Activated naive CD8-positive, alpha-beta T cell treated with anti-CD3 and anti-CD28 coated beads for 36 hours (primary cell): Measurements from ENCODE around the gene MYO1G. TPM values are rescaled to one million over a fixed set of nuclear protein-coding genes. Genes with fewer than 3 reads are reported as not detected.
A peak's percentile ranks its signal among the peaks of the same experiment; 100 is the strongest.
"Not testable (repeated sequence)": the region's sequence is repeated elsewhere in the genome, so short reads cannot be mapped to it uniquely, and the experiment has no call there.

Source experiments
- DNase-seq: peaks from one replicate; pipeline ENCODE4 v3.0.0; 2021
- H3K27ac Mint-ChIP-seq: one replicate; pipeline ENCODE4 v1.8.0; 2022; ENCODE audit warnings: mild to moderate bottlenecking, moderate library complexity, mixed read lengths
- H3K27me3 Mint-ChIP-seq: one replicate; pipeline ENCODE4 v1.8.0; 2022; ENCODE audit warnings: mild to moderate bottlenecking, mixed read lengths
- H3K36me3 Mint-ChIP-seq: one replicate; pipeline ENCODE4 v1.8.0; 2021; ENCODE audit warnings: mild to moderate bottlenecking, mixed read lengths
- H3K4me1 Mint-ChIP-seq: one replicate; pipeline ENCODE4 v1.8.0; 2021; ENCODE audit warnings: mixed read lengths
- H3K4me3 Mint-ChIP-seq: one replicate; pipeline ENCODE4 v1.8.0; 2022; ENCODE audit warnings: mild to moderate bottlenecking, moderate library complexity, mixed read lengths
- H3K9me3 Mint-ChIP-seq: one replicate; pipeline ENCODE4 v1.8.0; 2022; ENCODE audit warnings: mixed read lengths
- total RNA-seq, 2 experiments: library from RNA; stranded (reverse); gene quantifications; one replicate each; pipeline ENCODE4 v1.2.3, GENCODE V29; 2021

The MYO1G gene
- total RNA-seq, 2 experiments from 2014 or later, result 302 to 306 TPM

DNA sequence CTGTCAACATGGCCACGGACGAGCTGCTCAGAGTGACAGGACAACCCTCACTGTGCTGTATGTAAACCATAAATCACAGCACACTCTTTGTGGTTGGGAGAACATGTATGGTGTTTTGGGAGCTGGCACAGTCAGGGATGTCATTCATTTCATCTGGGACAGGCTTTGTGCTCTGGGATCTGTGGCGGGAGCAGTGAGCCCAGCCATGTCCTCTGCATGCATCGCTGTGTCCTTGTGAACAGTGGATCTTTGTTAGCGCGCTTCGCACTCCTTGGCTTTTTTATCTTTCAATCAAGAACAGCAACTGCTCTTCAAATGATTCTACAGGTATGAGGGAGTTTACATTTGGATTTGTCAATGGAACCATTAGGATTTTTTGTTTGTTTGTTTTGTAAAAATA lies 28.3 kb upstream of the MYO1G start:
- H3K4me3 Mint-ChIP-seq, result no peak overlapping the region
- H3K9me3 Mint-ChIP-seq, result no peaks in the 10 kb centered on the region
- H3K4me1 Mint-ChIP-seq, result peaks cover 56% of the 10 kb centered on the region
- H3K36me3 Mint-ChIP-seq, result peaks cover 30% of the 10 kb centered on the region
- H3K27me3 Mint-ChIP-seq, result no peaks in the 10 kb centered on the region
- DNase-seq, result no peak
- peak overlapping the region; percentile 0 for H3K27ac Mint-ChIP-seq

DNA sequence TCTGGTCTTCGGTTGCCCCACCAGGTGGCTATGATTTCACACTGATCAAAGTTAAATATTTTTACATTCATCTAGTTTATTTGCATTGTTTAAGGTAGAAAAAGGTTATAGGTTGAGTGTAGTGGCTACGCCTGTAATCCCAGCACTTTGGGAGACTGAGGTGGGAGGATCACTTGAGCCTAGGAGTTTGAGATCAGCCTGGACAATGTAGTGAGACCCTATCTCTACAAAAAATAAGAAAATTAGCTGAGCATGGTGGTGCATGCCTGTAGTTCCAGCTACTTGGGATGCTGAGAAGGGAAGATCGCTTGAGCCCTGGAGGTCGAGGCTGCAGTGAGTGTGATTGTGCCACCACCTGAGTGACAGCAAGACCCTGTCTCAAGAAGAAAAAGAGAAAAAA lies 25.0 kb upstream of the MYO1G start:
- H3K4me1 Mint-ChIP-seq, result peaks cover 54% of the 10 kb centered on the region
- no peak overlapping the region for H3K27ac Mint-ChIP-seq
- no peak overlapping the region for H3K4me3 Mint-ChIP-seq

DNA sequence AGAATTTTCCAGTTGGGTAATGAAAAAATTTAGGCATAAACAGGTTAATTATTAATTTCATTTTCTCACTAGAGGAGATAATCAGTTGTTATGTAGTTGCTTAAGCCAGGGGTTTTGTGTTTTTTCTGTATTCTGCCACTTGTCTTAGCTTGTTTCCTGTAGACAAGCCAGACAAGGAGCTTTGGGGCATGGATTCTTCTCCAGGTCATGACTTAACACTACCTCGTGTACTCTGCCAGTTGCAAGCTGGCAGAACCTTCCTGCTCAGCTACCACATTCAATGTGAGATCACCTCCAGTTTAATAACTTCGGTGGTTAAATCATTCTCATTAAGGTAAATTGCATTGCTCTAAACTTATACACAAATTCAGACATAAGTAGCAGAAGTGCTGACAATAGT lies 23.0 kb upstream of the MYO1G start:
- H3K27me3 Mint-ChIP-seq, result no peaks in the 10 kb centered on the region
- H3K27ac Mint-ChIP-seq, result peak overlapping the region; percentile 95
- peaks cover 22% of the 10 kb centered on the region for H3K36me3 Mint-ChIP-seq
- no peak for DNase-seq
- peak overlapping the region; percentile 90 for H3K4me3 Mint-ChIP-seq
- H3K9me3 Mint-ChIP-seq, result no peaks in the 10 kb centered on the region
- peaks cover 48% of the 10 kb centered on the region for H3K4me1 Mint-ChIP-seq

More for the DNA sequence above, 25.0 kb upstream of the MYO1G start:
- no peak for DNase-seq
- peaks cover 27% of the 10 kb centered on the region for H3K36me3 Mint-ChIP-seq
- no peaks in the 10 kb centered on the region for H3K9me3 Mint-ChIP-seq
- no peaks in the 10 kb centered on the region for H3K27me3 Mint-ChIP-seq

DNA sequence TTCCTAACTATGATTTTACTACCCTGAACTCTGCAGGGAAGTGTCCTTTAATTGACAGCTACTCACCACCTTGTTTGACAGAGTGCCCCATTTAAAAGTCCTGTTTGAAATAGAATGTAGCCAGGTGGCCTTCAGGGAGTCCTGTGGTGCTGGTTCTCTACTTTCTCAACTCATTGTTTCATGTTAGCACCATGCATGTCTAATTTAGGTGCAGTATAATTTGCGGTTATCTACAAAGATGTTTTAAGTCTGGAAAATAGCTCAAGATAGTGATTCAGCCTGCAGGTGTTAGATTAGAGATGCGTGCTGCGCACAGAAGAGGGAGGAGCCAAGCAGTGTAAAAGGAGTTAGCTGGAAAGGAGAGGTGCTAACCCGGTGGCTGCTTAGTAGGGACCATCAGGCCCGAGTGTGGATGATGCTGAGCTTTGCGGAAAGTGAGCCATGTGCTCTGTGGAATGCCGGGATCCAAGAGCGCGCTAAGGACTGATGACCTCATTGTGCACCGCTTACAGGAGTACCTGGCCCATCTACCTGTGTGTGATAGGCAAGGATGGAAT lies 22.4 kb upstream of the MYO1G start:
- Mint-ChIP-seq H3K27me3 (no peaks in the 10 kb centered on the region), H3K27ac (peak overlapping the region; percentile 95), H3K9me3 (no peaks in the 10 kb centered on the region), H3K36me3 (peaks cover 22% of the 10 kb centered on the region), H3K4me1 (peaks cover 45% of the 10 kb centered on the region), H3K4me3 (peak overlapping the region; percentile 90)
- peak; percentile 71 for DNase-seq

DNA sequence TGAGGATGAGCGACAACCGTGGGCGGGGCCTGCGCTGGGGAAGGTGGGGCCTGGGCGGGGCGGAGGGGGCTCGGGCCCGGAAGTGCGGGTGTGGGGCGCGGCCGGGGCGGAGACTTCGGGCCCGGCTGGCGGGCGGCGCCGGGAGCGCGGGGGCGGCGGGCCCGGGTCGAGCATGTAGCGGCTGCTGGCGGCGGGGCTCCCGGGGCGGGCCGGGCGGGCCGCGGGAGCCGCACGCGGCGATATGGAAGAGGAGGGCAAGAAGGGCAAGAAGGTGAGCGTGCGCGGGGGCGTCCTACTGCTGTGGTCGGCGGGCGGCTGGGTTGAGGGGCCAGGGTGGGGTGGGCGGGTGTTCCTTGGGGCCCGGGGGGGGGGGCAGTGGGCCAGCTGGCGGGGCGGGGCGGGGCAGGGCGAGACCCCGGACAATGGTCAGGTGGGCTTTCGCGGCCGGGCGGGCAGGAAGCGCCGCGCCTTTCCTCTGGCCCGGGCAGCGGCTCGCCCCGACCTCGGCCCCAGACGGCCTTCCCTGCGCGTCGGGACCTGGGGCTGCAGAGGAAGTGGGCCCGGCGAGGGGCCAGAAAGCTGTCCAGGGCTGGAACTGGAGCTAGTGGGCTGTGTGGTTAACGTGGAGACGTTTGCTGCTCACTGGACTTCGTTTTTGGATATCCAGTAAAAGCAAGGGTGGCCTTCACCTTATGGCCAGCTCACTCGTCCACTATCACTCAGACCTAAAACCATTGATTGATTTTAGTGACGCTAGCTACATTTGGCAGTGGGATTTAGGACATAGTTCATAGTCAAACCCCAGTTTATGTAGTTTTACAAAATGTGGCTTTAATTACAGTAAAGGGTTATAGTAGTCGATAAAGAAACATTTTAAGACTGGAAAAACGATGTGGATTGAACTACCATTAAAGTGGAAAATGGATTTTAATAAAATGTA lies 21.5 kb upstream of the MYO1G start, which contains the start of gene CCM2:
TSS of gene CCM2 (plus strand) at position 109 of the 940 bp plus-strand sequence. CDS start at position 242, 133 bp downstream.
- Mint-ChIP-seq H3K4me3 (peak within 1 kb of the TSS; percentile 90), H3K4me1 (peaks cover 45% of the 10 kb centered on the region), H3K27ac (peak within 1 kb of the TSS; percentile 95), H3K9me3 (no peaks in the 10 kb centered on the region), H3K27me3 (no peaks in the 10 kb centered on the region), H3K36me3 (peaks cover 16% of the 10 kb centered on the region)
- no peak for DNase-seq

DNA sequence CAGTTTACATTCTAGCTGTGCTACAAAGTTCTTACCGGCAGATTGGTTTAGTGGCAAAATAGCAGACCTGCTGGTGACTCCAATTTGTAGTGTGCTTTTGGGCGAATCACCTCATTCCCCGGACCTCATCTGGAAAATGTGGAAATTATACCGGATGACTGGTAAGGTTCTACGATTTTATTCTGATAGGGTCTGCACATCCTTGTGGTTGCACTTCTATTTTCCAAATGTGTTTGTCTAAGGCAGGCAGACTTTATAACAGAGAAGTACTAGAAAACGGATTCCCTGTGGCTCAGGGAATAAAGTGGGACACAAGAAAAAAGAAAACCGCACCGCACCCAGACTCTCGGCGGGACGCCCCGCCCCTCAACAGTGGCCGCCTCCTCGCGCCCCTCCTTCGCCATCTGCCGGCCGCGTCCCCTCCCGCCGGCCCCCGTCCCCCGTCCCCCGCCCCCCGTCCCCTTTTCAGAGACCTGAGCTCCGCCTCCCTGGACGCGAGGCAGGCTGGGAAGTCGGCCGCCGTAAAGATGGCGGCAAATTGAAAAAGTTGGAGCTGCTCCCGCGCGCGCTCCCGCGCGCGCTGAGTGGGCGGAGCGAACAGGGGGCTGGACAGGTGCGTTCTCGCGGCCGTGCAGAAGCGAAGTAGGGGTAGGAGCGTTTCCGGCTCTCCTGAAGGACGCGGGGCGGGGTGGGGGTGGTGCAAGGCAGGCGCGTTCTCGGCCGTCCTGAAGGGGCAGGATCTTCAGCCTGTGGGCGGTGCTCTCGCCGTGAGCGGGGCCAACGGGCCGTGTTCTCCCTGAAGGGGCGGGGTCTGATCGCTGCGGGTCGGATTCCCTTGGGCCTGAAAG lies 20.7 kb upstream of the MYO1G start:
- Mint-ChIP-seq H3K27me3 (no peaks in the 10 kb centered on the region), H3K4me3 (peak overlapping the region; percentile 90), H3K4me1 (peaks cover 47% of the 10 kb centered on the region), H3K27ac (peak overlapping the region; percentile 93), H3K36me3 (peaks cover 16% of the 10 kb centered on the region), H3K9me3 (no peaks in the 10 kb centered on the region)
- DNase-seq, result peak; percentile 100

DNA sequence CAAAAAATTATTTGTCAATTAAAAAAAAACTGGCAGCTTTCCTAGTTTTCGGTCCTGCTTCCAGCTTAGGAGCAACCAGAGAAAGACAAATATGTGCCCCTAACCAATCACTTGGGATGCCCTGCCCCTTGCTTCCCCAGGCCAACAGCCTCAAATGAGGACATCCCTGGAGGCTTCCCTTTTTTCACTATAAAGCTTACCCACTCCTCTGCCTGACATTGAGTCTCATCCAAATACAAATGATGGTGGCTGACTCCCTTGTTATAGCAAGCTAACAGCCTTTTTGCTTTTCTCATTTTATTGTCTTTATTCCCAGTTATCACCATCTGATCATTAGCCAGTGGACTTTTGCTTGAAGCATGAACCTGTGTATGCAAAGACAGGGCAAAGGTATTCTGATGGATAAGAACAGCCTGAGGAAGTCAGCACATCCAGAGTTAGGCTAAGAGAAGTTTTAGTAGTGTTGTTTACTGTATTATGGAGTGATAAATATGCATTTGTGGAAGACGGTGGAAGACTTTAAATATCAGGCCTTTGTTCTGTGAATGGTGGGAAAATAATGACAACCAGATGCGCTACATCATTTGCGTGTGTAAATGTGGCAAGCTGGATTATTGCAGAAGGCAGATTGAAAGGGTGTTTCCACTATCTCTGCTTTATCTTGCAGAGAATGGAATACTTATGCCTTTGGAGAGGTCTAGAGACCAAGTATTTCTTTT lies 19.5 kb upstream of the MYO1G start:
- Mint-ChIP-seq H3K4me1 (peaks cover 42% of the 10 kb centered on the region), H3K27me3 (no peaks in the 10 kb centered on the region), H3K4me3 (peak overlapping the region; percentile 90), H3K27ac (peak overlapping the region; percentile 93), H3K36me3 (peaks cover 12% of the 10 kb centered on the region), H3K9me3 (no peaks in the 10 kb centered on the region)
- DNase-seq, result no peak

DNA sequence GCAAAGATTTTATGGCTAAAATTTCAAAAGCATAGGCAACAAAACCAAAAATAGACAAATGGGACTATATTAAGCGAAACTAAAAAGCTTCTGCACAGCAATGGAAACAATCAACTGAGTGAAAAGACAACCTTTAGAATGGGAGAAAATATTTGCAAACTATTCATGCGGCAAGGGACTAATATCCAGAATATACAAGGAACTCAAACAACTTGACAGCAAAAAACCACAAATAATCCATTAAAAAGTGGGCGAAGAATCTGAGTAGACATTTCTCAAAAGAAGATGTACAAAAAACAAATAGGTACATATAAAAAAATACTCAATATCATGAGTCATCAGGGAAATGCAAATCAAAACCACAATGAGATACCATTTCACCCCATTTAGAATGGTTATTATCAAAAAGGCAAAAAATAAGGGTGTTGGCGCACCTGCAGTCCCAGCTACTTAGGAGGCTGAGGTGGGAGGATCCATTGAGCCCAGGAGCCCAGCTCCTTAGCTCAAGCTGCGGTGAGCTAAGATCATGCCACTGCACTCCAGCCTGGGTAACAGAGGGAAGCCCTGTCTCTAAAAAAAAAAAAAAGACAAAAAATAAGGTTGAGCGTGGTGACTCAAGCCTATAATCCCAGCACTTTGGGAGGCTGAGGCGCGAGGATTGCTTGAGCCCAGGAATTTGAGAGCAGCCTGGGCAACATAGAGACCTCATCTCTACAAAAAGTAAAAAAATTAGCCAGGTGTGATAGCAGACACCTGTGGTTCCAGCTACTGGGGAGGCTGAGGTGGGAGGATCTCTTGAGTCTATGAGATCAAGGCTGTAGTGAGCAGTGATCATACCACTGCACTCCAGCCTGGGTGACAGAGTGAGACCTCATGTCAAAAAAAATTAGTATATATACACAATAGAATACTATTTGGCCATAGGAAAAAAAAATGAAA lies 17.0 kb upstream of the MYO1G start:
- peak overlapping the region; percentile 51 for H3K4me3 Mint-ChIP-seq
- no peak for DNase-seq
- peak overlapping the region; percentile 31 for H3K27ac Mint-ChIP-seq
- H3K4me1 Mint-ChIP-seq, result peaks cover 26% of the 10 kb centered on the region
- peaks cover 5% of the 10 kb centered on the region for H3K36me3 Mint-ChIP-seq
- no peaks in the 10 kb centered on the region for H3K27me3 Mint-ChIP-seq
- H3K9me3 Mint-ChIP-seq, result no peaks in the 10 kb centered on the region

DNA sequence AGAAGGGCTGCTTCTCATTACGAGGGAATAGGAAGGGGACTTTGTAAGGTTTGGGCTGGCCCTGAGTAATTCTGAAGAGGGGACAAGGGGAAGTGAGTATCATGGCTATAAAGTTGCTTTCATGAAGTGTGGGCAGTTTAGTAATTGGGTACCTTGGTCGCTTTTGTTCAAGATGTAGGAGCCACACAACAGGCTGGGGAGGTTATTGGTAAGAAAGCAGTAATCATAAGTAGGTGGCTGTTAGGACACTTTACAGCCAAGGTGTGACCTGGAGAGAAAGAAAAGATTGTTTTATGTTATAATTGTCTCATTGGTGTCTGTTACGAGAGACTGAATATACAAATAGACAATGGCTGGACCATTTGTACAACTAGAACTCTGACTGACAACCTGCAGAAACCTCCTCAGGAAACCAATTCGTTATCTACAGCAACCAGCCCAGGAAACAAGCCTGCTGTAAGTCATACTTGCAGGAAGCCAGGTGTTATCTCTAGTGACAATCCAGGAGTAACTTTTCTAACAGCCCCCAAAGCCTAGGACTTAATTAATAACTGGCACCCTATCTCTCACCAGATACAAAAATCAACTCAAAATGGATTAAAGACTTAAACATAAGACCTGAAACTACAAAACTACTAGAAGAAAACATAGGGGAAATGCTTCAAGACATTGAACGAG lies 16.2 kb upstream of the MYO1G start:
- Mint-ChIP-seq H3K36me3 (peaks cover 5% of the 10 kb centered on the region), H3K9me3 (no peaks in the 10 kb centered on the region), H3K4me3 (peak overlapping the region; percentile 51), H3K27ac (peak overlapping the region; percentile 31), H3K4me1 (peaks cover 26% of the 10 kb centered on the region), H3K27me3 (no peaks in the 10 kb centered on the region)
- DNase-seq, result no peak

DNA sequence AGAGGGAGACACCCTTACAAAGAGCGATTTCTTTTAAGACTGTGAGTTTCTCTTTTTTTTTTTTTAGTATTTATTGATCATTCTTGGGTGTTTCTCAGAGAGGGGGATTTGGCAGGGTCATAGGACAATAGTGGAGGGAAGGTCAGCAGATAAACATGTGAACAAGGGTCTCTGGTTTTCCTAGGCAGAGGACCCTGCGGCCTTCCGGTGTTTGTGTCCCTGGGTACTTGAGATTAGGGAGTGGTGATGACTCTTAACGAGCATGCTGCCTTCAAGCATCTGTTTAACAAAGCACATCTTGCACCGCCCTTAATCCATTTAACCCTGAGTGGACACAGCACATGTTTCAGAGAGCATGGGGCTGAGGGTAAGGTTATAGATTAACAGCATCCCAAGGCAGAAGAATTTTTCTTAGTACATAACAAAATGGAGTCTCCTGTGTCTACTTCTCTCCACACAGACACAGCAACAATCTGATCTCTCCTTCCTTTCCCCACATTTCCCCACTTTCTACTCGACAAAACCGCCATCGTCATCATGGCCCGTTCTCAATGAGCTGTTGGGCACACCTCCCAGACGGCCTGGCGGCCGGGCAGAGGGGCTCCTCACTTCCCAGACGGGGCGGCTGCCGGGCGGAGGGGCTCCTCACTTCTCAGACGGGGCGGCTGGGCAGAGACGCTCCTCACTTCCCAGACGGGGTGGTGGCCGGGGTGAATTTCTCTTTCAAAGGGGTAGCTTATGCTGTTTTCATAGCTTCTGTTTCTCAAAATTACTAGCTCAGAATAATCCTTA lies 13.4 kb upstream of the MYO1G start:
- peaks cover 38% of the 10 kb centered on the region for H3K4me1 Mint-ChIP-seq
- not testable (repeated sequence) for H3K9me3 Mint-ChIP-seq, H3K4me3 Mint-ChIP-seq, H3K27me3 Mint-ChIP-seq, DNase-seq, H3K27ac Mint-ChIP-seq
- H3K36me3 Mint-ChIP-seq, result peaks cover 11% of the 10 kb centered on the region

DNA sequence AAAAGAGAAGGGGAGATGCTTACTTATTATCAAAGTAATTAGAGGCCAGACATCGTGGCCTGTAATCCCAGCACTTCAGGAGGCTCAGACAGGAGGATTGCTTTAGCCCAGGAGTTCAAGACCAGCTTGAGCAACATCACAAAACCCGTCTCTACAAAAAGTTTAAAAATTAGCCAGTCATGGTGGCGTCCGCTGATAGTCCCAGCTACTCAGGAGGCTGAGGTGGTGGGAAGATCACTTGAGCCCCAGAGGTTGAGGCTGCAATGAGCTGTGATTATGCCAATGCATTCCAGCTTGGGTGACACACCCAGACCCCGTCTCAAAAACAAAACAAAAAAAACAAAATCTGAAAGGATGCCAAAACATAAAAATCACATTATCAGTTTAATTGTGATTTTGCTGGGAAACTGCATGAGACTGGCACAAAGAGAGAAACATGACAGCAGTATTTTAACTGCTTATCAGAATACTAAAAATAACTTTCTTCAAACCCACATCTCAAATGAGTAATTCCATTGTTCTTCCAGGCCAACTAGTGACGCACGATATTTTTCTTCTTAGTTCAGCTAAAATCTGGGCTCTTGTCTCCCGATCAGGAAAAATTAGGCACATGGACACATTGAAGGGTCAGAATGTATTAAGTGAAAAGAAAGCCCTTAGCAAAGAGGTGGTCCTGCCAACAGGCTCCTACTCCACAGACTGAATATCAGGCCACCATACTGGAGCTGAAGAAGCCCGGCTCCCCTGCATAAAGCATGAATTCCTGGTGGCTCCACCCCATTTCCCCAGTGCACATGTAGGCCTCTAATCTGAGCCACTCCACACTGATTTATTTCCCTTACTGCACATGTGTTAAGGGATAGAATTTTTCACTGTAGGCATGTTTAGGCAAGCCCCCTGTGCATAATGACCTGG lies 11.6 kb upstream of the MYO1G start:
- Mint-ChIP-seq H3K4me1 (peaks cover 31% of the 10 kb centered on the region), H3K9me3 (no peaks in the 10 kb centered on the region), H3K27ac (no peak overlapping the region), H3K27me3 (peaks cover 3% of the 10 kb centered on the region), H3K4me3 (no peak overlapping the region), H3K36me3 (peaks cover 26% of the 10 kb centered on the region)
- no peak for DNase-seq

DNA sequence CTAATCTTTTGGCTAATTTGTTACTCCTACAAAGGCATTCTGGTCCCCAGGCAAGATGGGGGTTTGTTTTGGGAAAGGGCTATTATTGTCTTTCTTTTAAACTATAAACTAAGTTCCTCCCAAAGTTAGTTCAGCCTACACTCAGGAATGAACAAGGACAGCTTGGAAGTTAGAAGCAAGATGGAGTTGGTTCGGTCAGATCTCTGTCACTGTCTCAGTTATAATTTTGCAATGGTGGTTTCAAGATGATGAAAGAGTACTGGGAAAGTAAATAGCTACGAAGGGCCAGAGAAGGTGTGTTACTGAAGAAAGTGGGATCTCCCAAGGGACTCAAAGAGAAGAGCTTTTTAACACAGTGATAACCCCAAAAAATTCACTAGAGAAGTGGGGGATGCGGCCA lies 10.3 kb upstream of the MYO1G start:
- Mint-ChIP-seq H3K36me3 (peaks cover 39% of the 10 kb centered on the region), H3K27me3 (peaks cover 6% of the 10 kb centered on the region), H3K4me3 (no peak overlapping the region), H3K27ac (no peak overlapping the region), H3K9me3 (no peaks in the 10 kb centered on the region), H3K4me1 (peaks cover 33% of the 10 kb centered on the region)
- DNase-seq, result no peak
